SU-DHL-6 (cell line): Measurements from ENCODE around the gene LMBRD2.
"Not testable (repeated sequence)": the region's sequence is repeated elsewhere in the genome, so short reads cannot be mapped to it uniquely, and the experiment has no call there.

ENCODE experiments used
- H2AFZ ChIP-seq: fragments of 200-600 bp; sonication (generic); 2 replicates; pipeline ENCODE4 v1.6.1; 2014; ENCODE audit warnings: low read depth, mild to moderate bottlenecking, moderate library complexity, mixed read lengths, antibody characterized with exemption, low read length; ENCODE audit not compliant: severe bottlenecking
- H3F3A ChIP-seq: fragments of 200-600 bp; shearing (Covaris generic); 2 replicates; pipeline ENCODE4 v1.6.0; 2016; ENCODE audit warnings: antibody characterized with exemption, mild to moderate bottlenecking; ENCODE audit not compliant: insufficient read depth
- H3K27ac ChIP-seq: fragments of 200-600 bp; sonication (generic); 2 replicates; pipeline ENCODE4 v1.5.1; 2016; ENCODE audit warnings: low read depth, mild to moderate bottlenecking, low read length, moderate library complexity, mixed read lengths
- H3K27me3 ChIP-seq: fragments of 200-600 bp; sonication (generic), shearing (Covaris generic); 2 replicates; pipeline ENCODE4 v1.6.0; 2014; ENCODE audit warnings: mild to moderate bottlenecking, low read length
- H3K36me3 ChIP-seq: fragments of 200-600 bp; sonication (generic); 2 replicates; pipeline ENCODE4 v1.6.1; 2014; ENCODE audit warnings: mild to moderate bottlenecking, low read length, mixed read lengths
- H3K4me2 ChIP-seq: fragments of 300-600, 200-600 bp; shearing (Covaris generic), sonication (generic); 2 replicates; pipeline ENCODE4 v1.6.0; 2014; ENCODE audit warnings: low read length, low read depth, mild to moderate bottlenecking; ENCODE audit not compliant: poor library complexity, severe bottlenecking
- H3K4me3 ChIP-seq: fragments of 200-600 bp; sonication (generic); 2 replicates; pipeline ENCODE4 v1.5.1; 2014; ENCODE audit warnings: antibody characterized with exemption, low read length, mild to moderate bottlenecking, mixed read lengths; ENCODE audit not compliant: insufficient read depth, poor library complexity, severe bottlenecking
- H3K79me2 ChIP-seq: fragments of 200-600 bp; sonication (generic); 2 replicates; pipeline ENCODE4 v1.6.1; 2014; ENCODE audit warnings: mild to moderate bottlenecking, low read length, moderate library complexity; ENCODE audit not compliant: insufficient read depth
- H3K9ac ChIP-seq: fragments of 200-600 bp; sonication (generic); 2 replicates; pipeline ENCODE4 v1.7.0; 2014; ENCODE audit warnings: mild to moderate bottlenecking, low read length
- H3K9me2 ChIP-seq: fragments of 200-600 bp; sonication (generic); replicated peaks from 2 replicates; pipeline ENCODE4 v1.6.1; 2014; ENCODE audit warnings: low read length; ENCODE audit not compliant: insufficient read depth
- H3K9me3 ChIP-seq: fragments of 200-600 bp; sonication (generic); 2 replicates; pipeline ENCODE4 v1.6.1; 2014; ENCODE audit warnings: low read length, mixed read lengths; ENCODE audit not compliant: insufficient read depth
- H4K20me1 ChIP-seq: fragments of 200-600 bp; sonication (generic); 2 replicates; pipeline ENCODE4 v1.6.1; 2014; ENCODE audit warnings: low read depth, mild to moderate bottlenecking, antibody characterized with exemption, low read length, moderate library complexity, mixed read lengths
- CTCF ChIP-seq: fragments of 200-600 bp; sonication (generic); IDR thresholded peaks from one replicate; pipeline ENCODE4 v1.5.1; 2017; ENCODE audit warnings: antibody characterized with exemption, mild to moderate bottlenecking, low read length, moderate library complexity; ENCODE audit not compliant: insufficient read depth, poor library complexity, severe bottlenecking
- EZH2phosphoT487 ChIP-seq: fragments of 200-600 bp; sonication (generic), shearing (Covaris generic); conservative IDR thresholded peaks from 2 replicates; pipeline ENCODE4 v1.6.1; 2018; ENCODE audit warnings: mild to moderate bottlenecking, antibody characterized with exemption, low read length, moderate library complexity, mixed read lengths

The LMBRD2 gene

GRCh38 chr5:36198281-36198680 is 46.6 kb upstream of the LMBRD2 start:
- no peaks in the 10 kb centered on the region; the same call in 1 of the 2 replicates for H3F3A ChIP-seq
- H3K36me3 ChIP-seq: 0 out of 2 replicates have a peak, but pooled peaks cover 8% of the 10 kb centered on the region
- no peaks in the 10 kb centered on the region for H4K20me1 ChIP-seq
- H3K27ac ChIP-seq: no peak overlapping the region
- H3K9ac ChIP-seq: no peak overlapping the region
- TF ChIP-seq CTCF (no peak), EZH2phosphoT487 (no peak)
- H2AFZ ChIP-seq: no peak overlapping the region
- H3K79me2 ChIP-seq: no peaks in the 10 kb centered on the region
- no peak overlapping the region for H3K4me2 ChIP-seq
- H3K9me2 ChIP-seq: no peaks in the 10 kb centered on the region
- no peak overlapping the region for H3K4me3 ChIP-seq
- no peaks in the 10 kb centered on the region for H3K27me3 ChIP-seq
- no peaks in the 10 kb centered on the region for H3K9me3 ChIP-seq

- H3K79me2 ChIP-seq: no peaks in the 10 kb centered on the region
- TF ChIP-seq CTCF: no peak
- TF ChIP-seq EZH2phosphoT487: no peak
- H3K27ac ChIP-seq: no peak overlapping the region
- H3K9me2 ChIP-seq: no peaks in the 10 kb centered on the region
- H3K27me3 ChIP-seq: no peaks in the 10 kb centered on the region
- H3K4me2 ChIP-seq: no peak overlapping the region
- H3K36me3 ChIP-seq: peaks cover 19% of the 10 kb centered on the region
- H3K9ac ChIP-seq: no peak overlapping the region
- no peak overlapping the region for H2AFZ ChIP-seq
- no peak overlapping the region for H3K4me3 ChIP-seq
- H4K20me1 ChIP-seq: no peaks in the 10 kb centered on the region
- no peaks in the 10 kb centered on the region for H3K9me3 ChIP-seq
- H3F3A ChIP-seq: peaks cover 6% of the 10 kb centered on the region
These were observed 42.1 kb upstream of the LMBRD2 start for GRCh38 chr5:36193746-36194145.

- H3F3A ChIP-seq, H3K9me3 ChIP-seq, H3K9me2 ChIP-seq, H4K20me1 ChIP-seq, H2AFZ ChIP-seq, H3K27ac ChIP-seq, H3K9ac ChIP-seq, H3K4me3 ChIP-seq, H3K27me3 ChIP-seq, H3K79me2 ChIP-seq, H3K4me2 ChIP-seq: not testable (repeated sequence)
- peaks cover 30% of the 10 kb centered on the region for H3K36me3 ChIP-seq
These were observed 32.7 kb upstream of the LMBRD2 start for GRCh38 chr5:36184408-36184807.

GRCh38 chr5:36181774-36182173 is 30.1 kb upstream of the LMBRD2 start:
- no peak overlapping the region for H3K27ac ChIP-seq
- no peaks in the 10 kb centered on the region for H3K9me2 ChIP-seq
- no peaks in the 10 kb centered on the region for H3F3A ChIP-seq
- no peaks in the 10 kb centered on the region for H4K20me1 ChIP-seq
- peaks cover 54% of the 10 kb centered on the region for H3K36me3 ChIP-seq
- no peak overlapping the region for H3K4me2 ChIP-seq
- H3K4me3 ChIP-seq: no peak overlapping the region
- no peaks in the 10 kb centered on the region for H3K27me3 ChIP-seq
- no peak overlapping the region for H3K9ac ChIP-seq
- H2AFZ ChIP-seq: no peak overlapping the region
- TF ChIP-seq EZH2phosphoT487: no peak
- TF ChIP-seq CTCF: no peak
- H3K9me3 ChIP-seq: no peaks in the 10 kb centered on the region
- no peaks in the 10 kb centered on the region; the same call in 1 of the 2 replicates for H3K79me2 ChIP-seq
